Epithelial cell of proximal tubule (primary cell): ENCODE results near the gene MBP. TPM values are rescaled to one million over a fixed set of nuclear protein-coding genes. Genes with fewer than 3 reads are reported as not detected.

ENCODE experiments used
- DNase-seq: peaks from one replicate; pipeline ENCODE4 v3.0.0-alpha.2; 2011; ENCODE audit warnings: low read depth
- H3K4me3 ChIP-seq: 2 replicates; pipeline ENCODE4 v1.5.1; 2011; ENCODE audit warnings: low read depth, mild to moderate bottlenecking, low read length
- CTCF ChIP-seq: conservative IDR thresholded peaks from 2 replicates; pipeline ENCODE4 v1.5.1; 2012; ENCODE audit warnings: low read depth, mild to moderate bottlenecking, low read length
- total RNA-seq: library from RNA; depleted of rRNA; stranded (reverse); fragments of >200 nt; gene quantifications from 2 replicates; pipeline ENCODE4 v1.2.3, GENCODE V29; 2015

Gene MBP
- total RNA-seq, 1 donor from 2014 or later = 19.1 TPM

- H3K4me3 ChIP-seq = no peak overlapping the region
- TF ChIP-seq CTCF = no peak
- no peak for DNase-seq
Observed at GRCh38 chr18:77060151-77060550, 72.4 kb downstream of the MBP start.

- H3K4me3 ChIP-seq = no peak overlapping the region
- DNase-seq = peak; percentile 38
- peak; percentile 76 for TF ChIP-seq CTCF
Observed at GRCh38 chr18:77059294-77059916, 73.2 kb downstream of the MBP start.

GRCh38 chr18:77058290-77058835 is 74.2 kb downstream of the MBP start:
- no peak for TF ChIP-seq CTCF
- no peak for DNase-seq

GRCh38 chr18:77057006-77057395 is 75.6 kb downstream of the MBP start:
- no peak for DNase-seq
- no peak for TF ChIP-seq CTCF
- no peak overlapping the region for H3K4me3 ChIP-seq

More at GRCh38 chr18:77058290-77058835, 74.2 kb downstream of the MBP start:
- H3K4me3 ChIP-seq = no peak overlapping the region

- no peak overlapping the region for H3K4me3 ChIP-seq
- DNase-seq = no peak
- TF ChIP-seq CTCF = no peak
Observed at GRCh38 chr18:77056344-77057005, 76.1 kb downstream of the MBP start.

- DNase-seq = no peak
- H3K4me3 ChIP-seq = no peak overlapping the region
- TF ChIP-seq CTCF = no peak
Observed at GRCh38 chr18:77055429-77056300, 76.9 kb downstream of the MBP start.
